ENCODE measurements around the gene AQR. TPM values are rescaled to one million over a fixed set of nuclear protein-coding genes. Genes with fewer than 3 reads are reported as not detected.

Gene AQR
- total and polyA plus RNA-seq, 2 experiments from 2014 or later = 42.3 to 67.3 TPM

DNA sequence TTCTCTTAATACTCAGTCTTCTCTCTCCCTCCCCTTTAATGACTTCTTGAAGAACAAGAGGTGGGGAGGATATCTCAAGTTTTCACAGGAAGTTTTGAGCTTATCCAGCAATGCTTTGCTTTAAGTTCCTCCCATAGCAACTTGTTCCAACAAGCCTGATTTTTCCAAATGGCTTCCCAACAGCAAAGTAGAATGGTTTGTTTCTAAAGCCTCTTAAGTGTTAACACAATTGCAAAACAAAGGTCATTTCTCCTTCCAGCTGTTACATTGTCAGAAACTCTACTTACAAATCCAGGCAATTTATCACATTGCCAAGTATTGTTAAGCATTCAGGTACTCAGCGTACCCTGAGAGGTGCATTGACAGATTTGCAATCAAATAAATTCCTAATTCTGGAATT, 25.4 kb upstream of the AQR start:
- peaks cover 2% of the 10 kb centered on the region; the same call in 1 of the 3 replicates for H3K9me3 Mint-ChIP-seq
- peaks cover 5% of the 10 kb centered on the region for H3K27me3 Mint-ChIP-seq (ENCODE audit: insufficient read depth, low read depth, poor library complexity)
- DNase-seq (ENCODE audit: low spot score) (peak; percentile 40), ATAC-seq (peak; percentile 72)
- Histone ChIP-seq H3K4me1 (ENCODE audit: insufficient read depth) (peaks cover 27% of the 10 kb centered on the region), H3F3A (replicated peaks; ENCODE audit: low read depth) (0 out of 2 replicates have a peak, but pooled peaks cover 4% of the 10 kb centered on the region), H3K36me3 (ENCODE audit: insufficient read depth) (no peaks in the 10 kb centered on the region), H3K4me3 (no peak overlapping the region), H3K27ac (ENCODE audit: low read depth) (peak overlapping the region; percentile 48; the same call in 1 of the 2 replicates), H3K79me2 (replicated peaks; ENCODE audit: insufficient read depth) (no peaks in the 10 kb centered on the region), H2AFZ (no peak overlapping the region), H3K27me3 (ENCODE audit: insufficient read depth) (no peaks in the 10 kb centered on the region), H4K20me1 (replicated peaks; ENCODE audit: insufficient read depth) (no peaks in the 10 kb centered on the region), H3K9me2 (ENCODE audit: insufficient read depth) (no peaks in the 10 kb centered on the region), H3K4me2 (no peak overlapping the region)
- peaks cover 24% of the 10 kb centered on the region for H3K4me1 Mint-ChIP-seq
- no peak overlapping the region for H3K4me3 Mint-ChIP-seq
- TF ChIP-seq POLR2AphosphoS5 (IDR thresholded peaks at IDR 0.05; ENCODE audit: low read depth) = no peak
- TF ChIP-seq, protein P1, sequence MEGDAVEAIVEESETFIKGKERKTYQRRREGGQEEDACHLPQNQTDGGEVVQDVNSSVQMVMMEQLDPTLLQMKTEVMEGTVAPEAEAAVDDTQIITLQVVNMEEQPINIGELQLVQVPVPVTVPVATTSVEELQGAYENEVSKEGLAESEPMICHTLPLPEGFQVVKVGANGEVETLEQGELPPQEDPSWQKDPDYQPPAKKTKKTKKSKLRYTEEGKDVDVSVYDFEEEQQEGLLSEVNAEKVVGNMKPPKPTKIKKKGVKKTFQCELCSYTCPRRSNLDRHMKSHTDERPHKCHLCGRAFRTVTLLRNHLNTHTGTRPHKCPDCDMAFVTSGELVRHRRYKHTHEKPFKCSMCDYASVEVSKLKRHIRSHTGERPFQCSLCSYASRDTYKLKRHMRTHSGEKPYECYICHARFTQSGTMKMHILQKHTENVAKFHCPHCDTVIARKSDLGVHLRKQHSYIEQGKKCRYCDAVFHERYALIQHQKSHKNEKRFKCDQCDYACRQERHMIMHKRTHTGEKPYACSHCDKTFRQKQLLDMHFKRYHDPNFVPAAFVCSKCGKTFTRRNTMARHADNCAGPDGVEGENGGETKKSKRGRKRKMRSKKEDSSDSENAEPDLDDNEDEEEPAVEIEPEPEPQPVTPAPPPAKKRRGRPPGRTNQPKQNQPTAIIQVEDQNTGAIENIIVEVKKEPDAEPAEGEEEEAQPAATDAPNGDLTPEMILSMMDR (conservative IDR thresholded peaks at IDR 0.05; ENCODE audit: low read depth in 2 of 2) = no peak
- no peak for TF ChIP-seq CREB1 (CRISPR knock-in tag; IDR thresholded peaks at IDR 0.05; ENCODE audit: low read depth)
- no peak for TF ChIP-seq JUNB (IDR thresholded peaks at IDR 0.05; ENCODE audit: unreplicated experiment)
- TF ChIP-seq, protein P2, sequence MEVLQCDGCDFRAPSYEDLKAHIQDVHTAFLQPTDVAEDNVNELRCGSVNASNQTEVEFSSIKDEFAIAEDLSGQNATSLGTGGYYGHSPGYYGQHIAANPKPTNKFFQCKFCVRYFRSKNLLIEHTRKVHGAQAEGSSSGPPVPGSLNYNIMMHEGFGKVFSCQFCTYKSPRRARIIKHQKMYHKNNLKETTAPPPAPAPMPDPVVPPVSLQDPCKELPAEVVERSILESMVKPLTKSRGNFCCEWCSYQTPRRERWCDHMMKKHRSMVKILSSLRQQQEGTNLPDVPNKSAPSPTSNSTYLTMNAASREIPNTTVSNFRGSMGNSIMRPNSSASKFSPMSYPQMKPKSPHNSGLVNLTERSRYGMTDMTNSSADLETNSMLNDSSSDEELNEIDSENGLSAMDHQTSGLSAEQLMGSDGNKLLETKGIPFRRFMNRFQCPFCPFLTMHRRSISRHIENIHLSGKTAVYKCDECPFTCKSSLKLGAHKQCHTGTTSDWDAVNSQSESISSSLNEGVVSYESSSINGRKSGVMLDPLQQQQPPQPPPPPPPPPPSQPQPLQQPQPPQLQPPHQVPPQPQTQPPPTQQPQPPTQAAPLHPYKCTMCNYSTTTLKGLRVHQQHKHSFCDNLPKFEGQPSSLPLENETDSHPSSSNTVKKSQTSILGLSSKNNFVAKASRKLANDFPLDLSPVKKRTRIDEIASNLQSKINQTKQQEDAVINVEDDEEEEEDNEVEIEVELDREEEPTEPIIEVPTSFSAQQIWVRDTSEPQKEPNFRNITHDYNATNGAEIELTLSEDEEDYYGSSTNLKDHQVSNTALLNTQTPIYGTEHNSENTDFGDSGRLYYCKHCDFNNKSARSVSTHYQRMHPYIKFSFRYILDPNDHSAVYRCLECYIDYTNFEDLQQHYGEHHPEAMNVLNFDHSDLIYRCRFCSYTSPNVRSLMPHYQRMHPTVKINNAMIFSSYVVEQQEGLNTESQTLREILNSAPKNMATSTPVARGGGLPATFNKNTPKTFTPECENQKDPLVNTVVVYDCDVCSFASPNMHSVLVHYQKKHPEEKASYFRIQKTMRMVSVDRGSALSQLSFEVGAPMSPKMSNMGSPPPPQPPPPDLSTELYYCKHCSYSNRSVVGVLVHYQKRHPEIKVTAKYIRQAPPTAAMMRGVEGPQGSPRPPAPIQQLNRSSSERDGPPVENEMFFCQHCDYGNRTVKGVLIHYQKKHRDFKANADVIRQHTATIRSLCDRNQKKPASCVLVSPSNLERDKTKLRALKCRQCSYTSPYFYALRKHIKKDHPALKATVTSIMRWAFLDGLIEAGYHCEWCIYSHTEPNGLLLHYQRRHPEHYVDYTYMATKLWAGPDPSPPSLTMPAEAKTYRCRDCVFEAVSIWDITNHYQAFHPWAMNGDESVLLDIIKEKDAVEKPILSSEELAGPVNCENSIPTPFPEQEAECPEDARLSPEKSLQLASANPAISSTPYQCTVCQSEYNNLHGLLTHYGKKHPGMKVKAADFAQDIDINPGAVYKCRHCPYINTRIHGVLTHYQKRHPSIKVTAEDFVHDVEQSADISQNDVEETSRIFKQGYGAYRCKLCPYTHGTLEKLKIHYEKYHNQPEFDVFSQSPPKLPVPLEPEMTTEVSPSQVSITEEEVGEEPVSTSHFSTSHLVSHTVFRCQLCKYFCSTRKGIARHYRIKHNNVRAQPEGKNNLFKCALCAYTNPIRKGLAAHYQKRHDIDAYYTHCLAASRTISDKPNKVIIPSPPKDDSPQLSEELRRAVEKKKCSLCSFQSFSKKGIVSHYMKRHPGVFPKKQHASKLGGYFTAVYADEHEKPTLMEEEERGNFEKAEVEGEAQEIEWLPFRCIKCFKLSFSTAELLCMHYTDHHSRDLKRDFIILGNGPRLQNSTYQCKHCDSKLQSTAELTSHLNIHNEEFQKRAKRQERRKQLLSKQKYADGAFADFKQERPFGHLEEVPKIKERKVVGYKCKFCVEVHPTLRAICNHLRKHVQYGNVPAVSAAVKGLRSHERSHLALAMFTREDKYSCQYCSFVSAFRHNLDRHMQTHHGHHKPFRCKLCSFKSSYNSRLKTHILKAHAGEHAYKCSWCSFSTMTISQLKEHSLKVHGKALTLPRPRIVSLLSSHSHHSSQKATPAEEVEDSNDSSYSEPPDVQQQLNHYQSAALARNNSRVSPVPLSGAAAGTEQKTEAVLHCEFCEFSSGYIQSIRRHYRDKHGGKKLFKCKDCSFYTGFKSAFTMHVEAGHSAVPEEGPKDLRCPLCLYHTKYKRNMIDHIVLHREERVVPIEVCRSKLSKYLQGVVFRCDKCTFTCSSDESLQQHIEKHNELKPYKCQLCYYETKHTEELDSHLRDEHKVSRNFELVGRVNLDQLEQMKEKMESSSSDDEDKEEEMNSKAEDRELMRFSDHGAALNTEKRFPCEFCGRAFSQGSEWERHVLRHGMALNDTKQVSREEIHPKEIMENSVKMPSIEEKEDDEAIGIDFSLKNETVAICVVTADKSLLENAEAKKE (CRISPR knock-in tag; IDR thresholded peaks at IDR 0.05) = no peak
- TF ChIP-seq STAT1 (IDR thresholded peaks at IDR 0.05; ENCODE audit: unreplicated experiment) = no peak
- no peak for TF ChIP-seq NANOG (IDR thresholded peaks at IDR 0.05; ENCODE audit: borderline replicate concordance)
- no peak for TF ChIP-seq EZH2phosphoT487 (IDR thresholded peaks at IDR 0.05; ENCODE audit: unreplicated experiment)
- TF ChIP-seq, protein P3, sequence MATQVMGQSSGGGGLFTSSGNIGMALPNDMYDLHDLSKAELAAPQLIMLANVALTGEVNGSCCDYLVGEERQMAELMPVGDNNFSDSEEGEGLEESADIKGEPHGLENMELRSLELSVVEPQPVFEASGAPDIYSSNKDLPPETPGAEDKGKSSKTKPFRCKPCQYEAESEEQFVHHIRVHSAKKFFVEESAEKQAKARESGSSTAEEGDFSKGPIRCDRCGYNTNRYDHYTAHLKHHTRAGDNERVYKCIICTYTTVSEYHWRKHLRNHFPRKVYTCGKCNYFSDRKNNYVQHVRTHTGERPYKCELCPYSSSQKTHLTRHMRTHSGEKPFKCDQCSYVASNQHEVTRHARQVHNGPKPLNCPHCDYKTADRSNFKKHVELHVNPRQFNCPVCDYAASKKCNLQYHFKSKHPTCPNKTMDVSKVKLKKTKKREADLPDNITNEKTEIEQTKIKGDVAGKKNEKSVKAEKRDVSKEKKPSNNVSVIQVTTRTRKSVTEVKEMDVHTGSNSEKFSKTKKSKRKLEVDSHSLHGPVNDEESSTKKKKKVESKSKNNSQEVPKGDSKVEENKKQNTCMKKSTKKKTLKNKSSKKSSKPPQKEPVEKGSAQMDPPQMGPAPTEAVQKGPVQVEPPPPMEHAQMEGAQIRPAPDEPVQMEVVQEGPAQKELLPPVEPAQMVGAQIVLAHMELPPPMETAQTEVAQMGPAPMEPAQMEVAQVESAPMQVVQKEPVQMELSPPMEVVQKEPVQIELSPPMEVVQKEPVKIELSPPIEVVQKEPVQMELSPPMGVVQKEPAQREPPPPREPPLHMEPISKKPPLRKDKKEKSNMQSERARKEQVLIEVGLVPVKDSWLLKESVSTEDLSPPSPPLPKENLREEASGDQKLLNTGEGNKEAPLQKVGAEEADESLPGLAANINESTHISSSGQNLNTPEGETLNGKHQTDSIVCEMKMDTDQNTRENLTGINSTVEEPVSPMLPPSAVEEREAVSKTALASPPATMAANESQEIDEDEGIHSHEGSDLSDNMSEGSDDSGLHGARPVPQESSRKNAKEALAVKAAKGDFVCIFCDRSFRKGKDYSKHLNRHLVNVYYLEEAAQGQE (IDR thresholded peaks at IDR 0.05; ENCODE audit: unreplicated experiment) = no peak
- TF ChIP-seq ZNF114 (CRISPR knock-in tag; IDR thresholded peaks at IDR 0.05) = no peak
- no peak for TF ChIP-seq ZNF331 (CRISPR knock-in tag; IDR thresholded peaks at IDR 0.05; ENCODE audit: low read depth)
- TF ChIP-seq, protein P4, sequence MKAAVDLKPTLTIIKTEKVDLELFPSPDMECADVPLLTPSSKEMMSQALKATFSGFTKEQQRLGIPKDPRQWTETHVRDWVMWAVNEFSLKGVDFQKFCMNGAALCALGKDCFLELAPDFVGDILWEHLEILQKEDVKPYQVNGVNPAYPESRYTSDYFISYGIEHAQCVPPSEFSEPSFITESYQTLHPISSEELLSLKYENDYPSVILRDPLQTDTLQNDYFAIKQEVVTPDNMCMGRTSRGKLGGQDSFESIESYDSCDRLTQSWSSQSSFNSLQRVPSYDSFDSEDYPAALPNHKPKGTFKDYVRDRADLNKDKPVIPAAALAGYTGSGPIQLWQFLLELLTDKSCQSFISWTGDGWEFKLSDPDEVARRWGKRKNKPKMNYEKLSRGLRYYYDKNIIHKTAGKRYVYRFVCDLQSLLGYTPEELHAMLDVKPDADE (IDR thresholded peaks at IDR 0.05) = no peak
- TF ChIP-seq EZH2 (IDR thresholded peaks at IDR 0.05; ENCODE audit: low read depth, unreplicated experiment) = no peak
- peak overlapping the region; percentile 81; the same call in 1 of the 2 replicates for H3K27ac Mint-ChIP-seq
- H3K36me3 Mint-ChIP-seq (ENCODE audit: low read depth) = no peaks in the 10 kb centered on the region

Data from GM23338 (cell line).